Fibroblast of lung (primary cell): ENCODE results near the gene MRPS27.

ENCODE experiments used
- CTCF ChIP-seq, 2 donors: IDR thresholded peaks in 1 of 2; conservative IDR thresholded peaks in 1 of 2; 1 replicate in 1 of 2; 2 replicates in 1 of 2; pipeline ENCODE4 v1.5.1; 2011 to 2012; ENCODE audit warnings: low read length in 2 of 2, control low read depth in 1 of 2, inconsistent platforms in 1 of 2, low read depth in 1 of 2, mild to moderate bottlenecking in 1 of 2
- EZH2 ChIP-seq: IDR thresholded peaks from 2 replicates; pipeline ENCODE4 v1.5.1; 2012; ENCODE audit warnings: low read length, control low read depth, mild to moderate bottlenecking; ENCODE audit errors: missing control alignments

- TF ChIP-seq CTCF (conservative IDR thresholded peaks at IDR 0.05 in 1 of 2, IDR thresholded peaks at IDR 0.05 in 1 of 2; ENCODE audit: low read depth in 1 of 2, low read length in 2 of 2) (no peak), EZH2 (no peak)
Observed at GRCh38 chr5:72235725-72236124, 84.3 kb downstream of the MRPS27 start.
